A549 treated with dexamethasone at 1 μM for 4 hours (cell line): ENCODE results near the gene CPS1. TPM values are rescaled to one million over a fixed set of nuclear protein-coding genes. Genes with fewer than 3 reads are reported as not detected.

Source experiments
- total RNA-seq: library from RNA; stranded (reverse); fragments of 200-300 nt; extraction: Qiagen RNA extraction; gene quantifications from 5 replicates; pipeline ENCODE4 v1.2.3, GENCODE V29; 2022

CPS1 gene
- total RNA-seq: 12.6 to 20.9 TPM (median 17.3 TPM) in 5 replicates

GRCh38 chr2:210556329-210556980 is at the start of gene CPS1:
Gene CPS1 (plus strand): TSS chr2:210556599. CDS start chr2:210556734, 135 bp downstream.

Other genes with a start within 250 kb of the CPS1 start
- gene MYL1, start 241.4 kb upstream of the CPS1 start, total RNA-seq: not detected in 5 replicates
- 18.5 to 32.1 TPM (median 29.7 TPM) in 5 replicates for gene LANCL1, start 79.8 kb upstream of the CPS1 start, total RNA-seq